C4-2B (cell line): ENCODE data around the gene BCL2L1.

Experiments
- ZFX ChIP-seq: fragments of 450-650 bp; IDR thresholded peaks from 2 replicates; pipeline ENCODE4 v1.6.1; 2017
- TF ChIP-seq, protein P1 (sequence below): fragments of 450-650 bp; conservative IDR thresholded peaks from 2 replicates; pipeline ENCODE4 v1.5.1; 2017; ENCODE audit warnings: mild to moderate bottlenecking

DNA sequence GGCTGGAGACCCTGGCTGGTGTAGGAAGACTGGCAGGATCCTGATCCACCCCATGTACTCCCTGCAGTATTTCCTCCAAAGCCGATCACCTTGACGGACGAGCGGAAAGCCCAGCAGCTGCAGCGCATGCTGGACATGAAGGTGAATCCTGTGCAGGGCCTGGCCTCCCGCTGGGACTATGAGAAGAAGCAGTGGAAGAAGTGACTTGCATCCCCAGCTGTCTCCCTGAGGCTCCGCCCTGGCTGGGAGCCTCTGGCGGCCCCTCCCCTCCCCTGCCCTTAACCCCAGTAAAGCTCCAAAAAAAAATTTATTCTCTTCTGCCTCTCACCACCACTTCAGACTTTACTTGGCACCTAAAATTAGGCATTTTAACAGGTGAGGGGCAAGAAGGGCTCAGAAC is 78.0 kb downstream of the BCL2L1 start:
- TF ChIP-seq, protein P1, sequence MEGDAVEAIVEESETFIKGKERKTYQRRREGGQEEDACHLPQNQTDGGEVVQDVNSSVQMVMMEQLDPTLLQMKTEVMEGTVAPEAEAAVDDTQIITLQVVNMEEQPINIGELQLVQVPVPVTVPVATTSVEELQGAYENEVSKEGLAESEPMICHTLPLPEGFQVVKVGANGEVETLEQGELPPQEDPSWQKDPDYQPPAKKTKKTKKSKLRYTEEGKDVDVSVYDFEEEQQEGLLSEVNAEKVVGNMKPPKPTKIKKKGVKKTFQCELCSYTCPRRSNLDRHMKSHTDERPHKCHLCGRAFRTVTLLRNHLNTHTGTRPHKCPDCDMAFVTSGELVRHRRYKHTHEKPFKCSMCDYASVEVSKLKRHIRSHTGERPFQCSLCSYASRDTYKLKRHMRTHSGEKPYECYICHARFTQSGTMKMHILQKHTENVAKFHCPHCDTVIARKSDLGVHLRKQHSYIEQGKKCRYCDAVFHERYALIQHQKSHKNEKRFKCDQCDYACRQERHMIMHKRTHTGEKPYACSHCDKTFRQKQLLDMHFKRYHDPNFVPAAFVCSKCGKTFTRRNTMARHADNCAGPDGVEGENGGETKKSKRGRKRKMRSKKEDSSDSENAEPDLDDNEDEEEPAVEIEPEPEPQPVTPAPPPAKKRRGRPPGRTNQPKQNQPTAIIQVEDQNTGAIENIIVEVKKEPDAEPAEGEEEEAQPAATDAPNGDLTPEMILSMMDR, result no peak
- TF ChIP-seq ZFX, result no peak
